ENCODE results near the gene LGALS3BP.

LGALS3BP gene

GRCh38 chr17:78933025-78933958 lies 46.4 kb downstream of the LGALS3BP start:
- ATAC-seq (ENCODE audit: low read depth) (peak; percentile 90), DNase-seq (ENCODE audit: low spot score) (peak; percentile 90)
- Histone ChIP-seq H3K27me3 (ENCODE audit: insufficient read depth, poor library complexity, severe bottlenecking) (no peaks in the 10 kb centered on the region), H3K4me1 (ENCODE audit: insufficient read depth, poor library complexity, severe bottlenecking) (peaks cover 32% of the 10 kb centered on the region), H3K4me3 (ENCODE audit: severe bottlenecking) (no peak overlapping the region), H3K9me3 (ENCODE audit: severe bottlenecking) (no peaks in the 10 kb centered on the region), H3K36me3 (ENCODE audit: low read depth) (no peaks in the 10 kb centered on the region), H3K27ac (ENCODE audit: poor library complexity, severe bottlenecking) (peak overlapping the region; percentile 77)
- TF ChIP-seq CTCF (IDR thresholded peaks at IDR 0.05; ENCODE audit: poor library complexity, severe bottlenecking) = no peak

- Histone ChIP-seq H3K36me3 (ENCODE audit: low read depth) (no peaks in the 10 kb centered on the region), H3K4me3 (ENCODE audit: severe bottlenecking) (no peak overlapping the region), H3K4me1 (ENCODE audit: insufficient read depth, poor library complexity, severe bottlenecking) (peaks cover 26% of the 10 kb centered on the region), H3K27me3 (ENCODE audit: insufficient read depth, poor library complexity, severe bottlenecking) (no peaks in the 10 kb centered on the region), H3K9me3 (ENCODE audit: severe bottlenecking) (no peaks in the 10 kb centered on the region), H3K27ac (ENCODE audit: poor library complexity, severe bottlenecking) (no peak overlapping the region)
- TF ChIP-seq CTCF (IDR thresholded peaks at IDR 0.05; ENCODE audit: poor library complexity, severe bottlenecking) = no peak
- no peak for DNase-seq (ENCODE audit: low spot score)
- no peak for ATAC-seq (ENCODE audit: low read depth)
These were observed 49.6 kb downstream of the LGALS3BP start for GRCh38 chr17:78929908-78930775.

GRCh38 chr17:78925662-78926555 lies 53.8 kb downstream of the LGALS3BP start:
- Histone ChIP-seq H3K27ac (ENCODE audit: poor library complexity, severe bottlenecking) (no peak overlapping the region), H3K27me3 (ENCODE audit: insufficient read depth, poor library complexity, severe bottlenecking) (no peaks in the 10 kb centered on the region), H3K36me3 (ENCODE audit: low read depth) (no peaks in the 10 kb centered on the region; the same call in 1 of the 2 replicates), H3K4me3 (ENCODE audit: severe bottlenecking) (peak overlapping the region; percentile 34), H3K4me1 (ENCODE audit: insufficient read depth, poor library complexity, severe bottlenecking) (peaks cover 3% of the 10 kb centered on the region), H3K9me3 (ENCODE audit: severe bottlenecking) (no peaks in the 10 kb centered on the region)
- DNase-seq (ENCODE audit: low spot score) (no peak), ATAC-seq (ENCODE audit: low read depth) (no peak)
- TF ChIP-seq CTCF (IDR thresholded peaks at IDR 0.05; ENCODE audit: poor library complexity, severe bottlenecking) = no peak

GRCh38 chr17:78925234-78925633 lies 54.5 kb downstream of the LGALS3BP start, which contains the start of gene TIMP2:
Gene TIMP2 (minus strand): TSS chr17:78925387. CDS start chr17:78925088, 299 bp downstream.
- Histone ChIP-seq H3K9me3 (ENCODE audit: severe bottlenecking) (no peaks in the 10 kb centered on the region), H3K4me3 (ENCODE audit: severe bottlenecking) (peak within 1 kb of the TSS; percentile 34), H3K27me3 (ENCODE audit: insufficient read depth, poor library complexity, severe bottlenecking) (no peaks in the 10 kb centered on the region), H3K4me1 (ENCODE audit: insufficient read depth, poor library complexity, severe bottlenecking) (peaks cover 3% of the 10 kb centered on the region), H3K36me3 (ENCODE audit: low read depth) (no peaks in the 10 kb centered on the region; the same call in 1 of the 2 replicates), H3K27ac (ENCODE audit: poor library complexity, severe bottlenecking) (peak within 1 kb of the TSS; percentile 20)
- ATAC-seq (ENCODE audit: low read depth) = peak; percentile 57
- TF ChIP-seq CTCF (IDR thresholded peaks at IDR 0.05; ENCODE audit: poor library complexity, severe bottlenecking) = no peak
- DNase-seq (ENCODE audit: low spot score) = no peak
